HG02870 (cell line): Measurements from ENCODE around the gene TREM1.
"Not testable (repeated sequence)": the region's sequence is repeated elsewhere in the genome, so short reads cannot be mapped to it uniquely, and the experiment has no call there.

Experiments used
- ATAC-seq: cut with Tn5 transposase; IDR thresholded peaks from one replicate; pipeline ENCODE4 v1.9.1; 2021; ENCODE audit warnings: mild to moderate bottlenecking, moderate library complexity; ENCODE audit not compliant: unreplicated experiment

TREM1 gene

GRCh38 chr6:41262401-41262800, 24.1 kb downstream of the TREM1 start:
- no peak for ATAC-seq

- ATAC-seq, result no peak
Measured at GRCh38 chr6:41258196-41258493, 28.3 kb downstream of the TREM1 start.

GRCh38 chr6:41257369-41258195, 28.9 kb downstream of the TREM1 start:
- no peak for ATAC-seq

GRCh38 chr6:41256383-41256782, 30.1 kb downstream of the TREM1 start:
- ATAC-seq, result peak; percentile 82

- peak; percentile 20 for ATAC-seq
Measured at GRCh38 chr6:41255638-41256246, 30.7 kb downstream of the TREM1 start.

- no peak for ATAC-seq
Measured at GRCh38 chr6:41255110-41255509, 31.4 kb downstream of the TREM1 start.

GRCh38 chr6:41252401-41253169, 33.9 kb downstream of the TREM1 start:
- no peak for ATAC-seq

GRCh38 chr6:41247882-41248705, 38.4 kb downstream of the TREM1 start:
- no peak for ATAC-seq

- ATAC-seq, result no peak
Measured at GRCh38 chr6:41247288-41247865, 39.1 kb downstream of the TREM1 start.

GRCh38 chr6:41246529-41246928, 40.0 kb downstream of the TREM1 start:
- ATAC-seq, result not testable (repeated sequence)

GRCh38 chr6:41239467-41240159, 46.9 kb downstream of the TREM1 start:
- ATAC-seq, result no peak

- no peak for ATAC-seq
Measured at GRCh38 chr6:41237128-41237527, 49.4 kb downstream of the TREM1 start.

GRCh38 chr6:41236276-41236675, 50.2 kb downstream of the TREM1 start:
- ATAC-seq, result no peak

GRCh38 chr6:41232667-41233066, 53.8 kb downstream of the TREM1 start:
- no peak for ATAC-seq

- ATAC-seq, result no peak
Measured at GRCh38 chr6:41231246-41231645, 55.2 kb downstream of the TREM1 start.

GRCh38 chr6:41229721-41230120, 56.8 kb downstream of the TREM1 start:
- no peak for ATAC-seq

GRCh38 chr6:41228616-41229015, 57.9 kb downstream of the TREM1 start:
- no peak for ATAC-seq

- no peak for ATAC-seq
Measured at GRCh38 chr6:41228096-41228495, 58.4 kb downstream of the TREM1 start, which contains the start of gene TREML4. Gene TREML4, plus strand, starts transcription at chr6:41228349. Its CDS starts 79 bp downstream, at chr6:41228428.

GRCh38 chr6:41226752-41227151, 59.7 kb downstream of the TREM1 start:
- ATAC-seq, result no peak

- ATAC-seq, result no peak
Measured at GRCh38 chr6:41224800-41225199, 61.7 kb downstream of the TREM1 start.
